GM12875 (cell line): ENCODE results near the gene RPS3.

Experiments used
- H3K4me3 ChIP-seq: one replicate; pipeline ENCODE4 v1.5.1; 2011; ENCODE audit warnings: low read depth, low read length, control low read depth
- CTCF ChIP-seq: IDR thresholded peaks from 2 replicates; pipeline ENCODE4 v1.5.1; 2011; ENCODE audit warnings: low read depth, mild to moderate bottlenecking, control low read depth, inconsistent platforms, low read length, moderate library complexity, borderline replicate concordance; ENCODE audit not compliant: insufficient read depth

Gene RPS3

DNA sequence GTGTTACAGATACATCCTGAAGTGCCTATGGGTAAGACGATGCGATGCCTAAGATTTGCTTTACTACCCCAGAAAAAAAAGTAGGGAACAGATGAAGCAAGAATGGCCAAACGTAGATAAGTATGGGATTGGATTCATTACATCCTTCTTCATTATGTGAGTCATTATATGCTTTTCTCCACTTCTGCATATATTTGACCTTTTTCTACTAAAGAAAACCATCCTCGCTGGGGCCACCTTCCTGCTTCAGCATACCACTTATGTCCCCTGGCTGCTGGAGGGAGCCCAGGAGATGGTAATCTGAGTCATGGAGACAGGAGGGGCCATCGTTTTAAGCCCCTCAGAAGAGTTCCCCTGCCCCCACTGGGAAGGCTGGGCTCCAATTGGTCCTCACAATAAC lies 48.1 kb downstream of the RPS3 start:
- H3K4me3 ChIP-seq, result no peak overlapping the region
- no peak for TF ChIP-seq CTCF

DNA sequence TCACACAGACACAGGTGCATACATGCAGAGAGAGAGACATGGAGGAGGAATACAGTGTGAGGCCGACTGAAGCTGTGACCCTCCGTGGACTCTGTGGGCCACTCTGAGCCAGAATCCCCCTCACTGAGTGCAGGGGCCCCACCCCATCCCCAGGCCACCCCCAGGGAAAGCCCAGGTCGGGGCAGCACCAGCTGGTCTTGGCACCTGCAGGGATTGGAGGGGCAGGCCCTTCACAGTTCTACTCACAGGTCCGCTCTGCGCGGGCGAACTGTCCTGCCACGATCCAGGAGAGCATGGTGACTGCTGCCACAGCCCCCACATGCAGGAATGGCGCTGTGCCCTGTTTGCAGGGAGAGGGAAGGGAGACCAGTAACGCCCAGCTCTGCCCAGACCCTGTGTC lies 50.0 kb downstream of the RPS3 start:
- no peak for TF ChIP-seq CTCF
- H3K4me3 ChIP-seq, result no peak overlapping the region

DNA sequence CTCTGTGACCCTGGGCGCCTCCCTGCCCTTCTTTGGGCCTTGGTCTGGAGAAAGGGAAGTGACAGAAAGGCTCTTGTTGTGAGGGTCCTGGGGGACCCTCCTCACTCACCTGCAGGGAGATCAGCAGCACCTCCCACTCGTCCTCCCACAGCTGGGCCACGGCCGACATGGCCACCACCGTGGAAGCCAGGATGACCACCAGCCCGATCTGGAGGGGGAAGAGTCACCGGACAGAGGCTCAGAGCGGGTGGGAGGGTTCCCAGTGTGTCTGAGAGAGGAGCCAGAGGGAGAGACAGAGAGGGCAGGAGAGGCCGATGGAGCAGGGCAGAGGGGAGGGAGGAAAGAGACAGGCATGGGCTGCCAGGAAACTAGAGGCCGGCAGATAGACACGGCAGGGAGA lies 50.5 kb downstream of the RPS3 start:
- no peak overlapping the region for H3K4me3 ChIP-seq
- TF ChIP-seq CTCF, result no peak

- no peak overlapping the region for H3K4me3 ChIP-seq
- TF ChIP-seq CTCF, result no peak
These were observed 50.9 kb downstream of the RPS3 start for GRCh38 chr11:75450236-75450635.

DNA sequence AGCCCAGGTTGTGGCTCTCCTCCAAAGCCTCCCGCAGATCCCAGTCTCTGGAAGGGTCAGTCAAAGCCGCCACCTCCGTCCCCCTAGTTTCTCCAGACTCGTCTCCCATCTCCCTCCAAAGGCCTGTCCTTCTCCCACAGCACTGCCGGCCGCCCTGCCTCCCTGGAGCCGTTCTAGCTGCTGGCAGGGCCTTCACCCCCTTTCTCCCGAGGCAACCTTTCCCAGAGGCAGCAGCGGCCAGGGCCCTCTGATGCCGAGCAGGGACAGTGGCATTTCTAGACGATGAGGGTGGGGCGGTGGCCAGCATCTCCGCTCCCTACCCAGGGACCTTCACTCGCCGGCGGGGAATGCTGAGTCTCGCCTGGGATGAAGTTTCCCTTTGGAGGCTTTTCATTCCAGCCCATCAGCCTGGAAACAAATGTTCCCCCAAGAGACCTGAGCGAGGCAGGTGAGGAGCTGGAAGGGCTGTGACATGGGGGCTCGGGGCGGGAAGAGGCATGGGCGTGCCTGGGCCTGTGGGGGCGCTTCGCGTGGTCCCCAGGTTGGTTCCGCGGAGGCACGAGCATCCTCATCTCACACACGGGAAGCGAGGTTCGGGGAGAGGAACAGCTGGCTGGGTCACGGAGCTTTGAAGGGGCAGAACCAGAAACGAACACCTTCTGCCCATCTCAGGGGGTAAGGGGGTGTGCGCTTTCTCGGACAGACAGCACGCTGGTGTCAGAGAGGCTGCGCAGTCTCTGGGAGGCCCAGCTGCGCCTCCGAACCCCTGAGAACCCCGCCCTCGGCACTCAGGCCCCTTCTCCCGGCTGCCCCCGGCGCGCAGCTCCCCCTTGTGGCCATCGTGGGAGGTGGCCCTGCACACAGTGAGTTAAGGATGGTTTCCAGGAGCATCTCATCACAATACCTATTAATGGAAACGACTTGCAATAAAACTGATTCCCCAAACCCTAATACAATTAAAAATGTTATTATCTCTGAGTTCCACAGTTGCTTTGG lies 51.8 kb downstream of the RPS3 start:
- TF ChIP-seq CTCF, result peak; percentile 76
- H3K4me3 ChIP-seq, result no peak overlapping the region

DNA sequence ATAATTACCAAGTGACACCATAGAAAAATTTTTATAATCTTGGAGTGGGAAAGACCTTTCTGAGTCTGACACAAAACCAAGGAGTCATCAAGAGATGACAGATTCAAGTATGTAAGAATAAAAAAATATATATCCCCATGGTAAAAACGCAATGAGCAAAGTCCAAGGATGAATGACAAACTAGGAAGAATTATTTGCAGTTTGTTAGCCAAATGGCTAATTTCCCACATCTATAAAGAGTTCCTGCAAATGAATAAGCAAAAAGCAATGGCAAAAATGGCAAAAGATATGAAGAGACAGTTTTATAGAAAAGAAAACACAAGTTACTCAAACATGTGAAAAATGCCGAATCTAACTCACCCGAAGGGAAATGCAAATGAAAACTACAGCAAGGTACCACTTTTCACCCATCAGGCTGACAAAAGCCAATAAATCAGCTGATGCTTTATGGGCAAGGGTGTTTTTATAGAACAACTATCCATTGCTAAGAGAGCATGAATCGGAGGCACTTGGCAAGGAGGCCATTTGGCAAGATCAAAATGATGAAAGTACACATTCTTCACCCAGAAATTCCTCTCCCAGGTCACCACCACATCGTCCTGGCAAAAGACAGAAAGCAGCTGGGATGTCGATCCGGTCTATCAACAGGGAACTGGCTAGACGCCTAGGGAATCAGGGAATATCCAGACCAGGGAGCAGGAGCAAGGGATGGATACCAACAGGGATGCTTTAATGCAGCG lies 54.8 kb downstream of the RPS3 start:
- TF ChIP-seq CTCF, result no peak
- H3K4me3 ChIP-seq, result no peak overlapping the region
